GM15510 (cell line): ENCODE data around the gene PARPBP.

Experiments
- POLR2A ChIP-seq: IDR thresholded peaks from 3 replicates; pipeline ENCODE4 v1.6.1; 2011; ENCODE audit warnings: borderline replicate concordance; ENCODE audit not compliant: insufficient read length; ENCODE audit errors: extremely low read depth

Gene PARPBP, protein sequence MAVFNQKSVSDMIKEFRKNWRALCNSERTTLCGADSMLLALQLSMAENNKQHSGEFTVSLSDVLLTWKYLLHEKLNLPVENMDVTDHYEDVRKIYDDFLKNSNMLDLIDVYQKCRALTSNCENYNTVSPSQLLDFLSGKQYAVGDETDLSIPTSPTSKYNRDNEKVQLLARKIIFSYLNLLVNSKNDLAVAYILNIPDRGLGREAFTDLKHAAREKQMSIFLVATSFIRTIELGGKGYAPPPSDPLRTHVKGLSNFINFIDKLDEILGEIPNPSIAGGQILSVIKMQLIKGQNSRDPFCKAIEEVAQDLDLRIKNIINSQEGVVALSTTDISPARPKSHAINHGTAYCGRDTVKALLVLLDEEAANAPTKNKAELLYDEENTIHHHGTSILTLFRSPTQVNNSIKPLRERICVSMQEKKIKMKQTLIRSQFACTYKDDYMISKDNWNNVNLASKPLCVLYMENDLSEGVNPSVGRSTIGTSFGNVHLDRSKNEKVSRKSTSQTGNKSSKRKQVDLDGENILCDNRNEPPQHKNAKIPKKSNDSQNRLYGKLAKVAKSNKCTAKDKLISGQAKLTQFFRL

DNA sequence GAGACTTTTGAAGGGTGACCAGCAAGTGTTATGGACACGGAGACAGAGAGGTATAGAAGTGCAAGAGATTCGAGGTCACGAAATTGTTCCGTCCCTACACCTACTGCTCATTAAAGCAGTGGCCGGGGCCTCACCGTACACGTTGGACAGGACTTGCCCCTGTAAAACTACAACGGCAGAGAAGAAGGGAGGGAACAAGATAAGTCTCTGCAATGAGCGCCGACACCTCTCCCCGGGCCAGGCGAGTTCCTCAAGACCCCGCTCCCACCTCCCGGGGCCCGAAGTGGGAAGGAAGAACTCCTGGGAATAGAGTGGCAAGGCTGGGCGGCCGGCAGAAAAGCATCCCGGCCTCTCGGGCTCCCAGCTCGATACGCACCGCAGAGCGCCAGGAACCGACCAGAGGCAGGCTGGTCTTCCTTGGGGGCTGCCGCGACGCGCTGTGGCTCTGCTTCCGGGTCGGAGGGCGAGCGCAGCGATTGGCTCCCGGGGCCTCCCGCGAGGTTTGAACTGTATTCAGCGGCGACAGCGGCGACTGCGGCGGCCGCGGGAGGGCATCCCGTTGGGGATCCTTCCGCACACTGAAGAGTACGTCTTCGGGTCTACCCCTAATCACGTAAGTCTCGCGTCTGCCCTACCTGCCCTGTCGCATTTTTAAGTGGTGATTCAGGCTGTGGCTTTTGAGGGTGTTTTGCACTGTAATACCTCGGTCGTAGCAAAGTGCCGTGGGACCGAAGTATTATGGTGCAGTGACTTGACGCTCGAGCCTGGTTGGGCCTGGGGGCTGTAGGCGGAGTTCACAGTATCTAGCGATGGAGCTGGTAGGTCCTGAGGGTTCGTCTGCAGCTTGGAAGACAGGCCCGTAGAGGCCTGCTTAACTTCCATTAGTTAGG is at the start of gene PARPBP, which contains the start of gene NUP37:
TSS of gene PARPBP (plus strand) at position 510 of the 890 bp plus-strand sequence. CDS start 3,706 bp downstream, outside the sequence.
TSS of gene NUP37 (minus strand) at position 441 of the 890 bp plus-strand sequence. CDS start 1,596 bp downstream, outside the sequence.
- TF ChIP-seq POLR2A = peak; percentile 95

DNA sequence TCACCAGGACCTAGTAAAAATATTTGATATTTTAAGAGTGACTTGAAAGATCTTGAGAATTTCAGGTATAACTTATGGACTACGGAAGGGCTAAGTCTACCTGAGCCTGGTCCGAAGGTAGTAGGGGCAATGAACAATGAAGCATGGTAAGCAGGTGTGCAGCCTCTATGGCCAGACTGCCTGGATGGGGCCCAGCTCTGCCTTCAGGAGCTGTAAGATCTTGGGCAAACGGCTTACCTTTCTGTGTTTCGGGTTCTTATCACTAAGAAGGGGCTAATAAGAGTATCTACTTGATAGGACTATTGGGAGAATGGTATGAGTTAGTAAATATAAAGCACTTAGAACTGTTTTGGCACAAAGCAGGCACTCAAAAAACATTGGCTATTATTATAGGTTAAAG is 39.1 kb upstream of the PARPBP start:
- TF ChIP-seq POLR2A = no peak

DNA sequence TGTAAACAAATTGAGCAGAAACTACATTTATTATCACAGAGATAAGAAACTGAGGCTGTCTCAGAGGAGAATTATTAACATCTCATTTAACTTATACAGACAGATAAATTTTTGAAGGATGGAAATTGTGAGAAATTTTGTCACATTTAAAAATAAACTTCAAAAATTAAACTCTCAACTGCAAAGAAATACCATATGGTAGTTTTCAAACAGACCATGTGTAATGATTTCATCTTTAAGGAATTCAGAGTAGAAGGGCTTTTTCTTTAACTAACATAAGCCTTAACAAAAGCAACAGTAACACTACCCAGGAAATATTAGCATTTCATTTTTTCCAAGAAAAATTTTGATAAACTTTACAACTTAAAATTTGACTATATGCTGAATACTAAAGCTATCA is 26.7 kb upstream of the PARPBP start:
- no peak for TF ChIP-seq POLR2A

DNA sequence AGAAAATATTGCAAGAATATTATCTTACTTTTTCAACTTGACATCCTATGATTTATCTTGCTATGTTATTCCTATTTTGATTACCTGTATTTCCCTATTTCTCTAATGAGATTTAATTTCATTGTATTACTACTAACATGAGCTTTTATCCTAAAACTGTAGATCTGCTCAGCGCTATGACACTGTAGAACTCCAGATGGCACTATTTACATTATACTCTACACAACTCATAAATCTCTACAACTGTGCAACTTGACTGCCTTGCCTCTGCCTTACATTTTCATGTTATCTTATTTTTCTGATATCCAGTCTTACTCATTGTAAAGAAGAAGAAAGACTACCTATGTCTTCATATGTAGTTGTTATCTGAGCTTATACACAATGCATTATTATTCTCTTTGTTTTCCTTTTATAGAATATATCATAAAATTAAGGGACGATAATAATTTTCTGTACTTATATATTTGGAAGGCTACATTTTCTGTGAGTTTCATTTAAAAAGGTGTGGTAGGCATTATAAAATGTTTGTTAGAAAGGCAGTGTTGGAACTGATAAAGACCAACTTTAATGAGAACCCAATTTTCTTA is 24.2 kb upstream of the PARPBP start:
- no peak for TF ChIP-seq POLR2A

DNA sequence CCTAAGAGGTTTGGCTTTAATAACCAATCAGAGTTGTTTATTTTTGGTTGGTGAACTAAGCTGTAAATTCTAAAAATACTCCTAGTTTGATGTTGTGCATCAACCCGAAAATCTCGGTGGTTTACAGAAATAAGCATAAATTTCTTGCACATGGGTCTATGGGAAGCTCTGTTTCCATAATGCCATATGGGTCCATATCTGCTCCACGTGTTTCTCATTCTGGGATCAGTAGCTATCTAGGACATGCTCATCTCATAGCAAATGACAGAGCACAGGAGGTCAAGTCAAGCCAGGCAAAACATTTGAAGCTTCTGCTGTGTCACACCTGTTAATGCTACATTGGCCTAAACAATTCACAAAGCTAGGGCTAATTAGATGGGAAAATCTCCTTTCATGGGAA is 23.1 kb upstream of the PARPBP start:
- no peak for TF ChIP-seq POLR2A

DNA sequence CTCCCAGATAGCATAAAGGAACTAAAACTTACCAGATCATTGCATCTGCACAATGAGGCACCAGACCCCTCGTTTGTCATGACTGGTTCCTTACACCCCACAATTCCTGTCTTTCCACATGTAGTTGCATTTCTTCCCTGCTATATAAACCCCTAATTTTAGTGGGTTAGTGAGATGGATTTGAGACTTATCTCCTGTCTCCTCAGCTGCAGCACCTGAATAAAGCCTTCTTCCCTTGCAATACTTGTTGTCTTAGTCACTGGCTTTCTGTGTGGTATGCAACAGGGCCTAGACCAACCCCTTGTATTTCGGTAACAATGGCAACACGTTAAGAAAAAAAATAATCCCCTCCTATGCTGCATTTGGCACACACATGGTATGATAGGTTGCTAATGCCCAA is 13.1 kb upstream of the PARPBP start:
- TF ChIP-seq POLR2A = no peak

DNA sequence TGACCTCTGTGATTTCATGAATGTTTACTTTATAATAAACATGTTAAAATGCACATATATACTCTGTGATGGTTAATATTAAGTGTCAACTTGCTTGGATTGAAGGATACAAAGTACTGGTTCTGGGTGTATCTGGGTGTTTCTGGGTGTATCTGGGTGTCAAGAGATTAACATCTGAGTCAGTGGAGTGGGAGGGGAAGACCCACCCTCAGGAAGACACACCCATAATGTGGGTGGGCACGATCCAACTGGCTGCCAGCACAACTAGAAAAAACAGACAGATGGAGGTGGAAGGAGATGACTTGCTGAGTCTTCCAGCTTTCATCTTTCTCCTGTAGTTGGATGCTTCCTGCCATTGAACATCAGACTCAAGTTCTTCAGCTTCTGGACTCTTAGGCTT is 12.0 kb upstream of the PARPBP start:
- TF ChIP-seq POLR2A = no peak

DNA sequence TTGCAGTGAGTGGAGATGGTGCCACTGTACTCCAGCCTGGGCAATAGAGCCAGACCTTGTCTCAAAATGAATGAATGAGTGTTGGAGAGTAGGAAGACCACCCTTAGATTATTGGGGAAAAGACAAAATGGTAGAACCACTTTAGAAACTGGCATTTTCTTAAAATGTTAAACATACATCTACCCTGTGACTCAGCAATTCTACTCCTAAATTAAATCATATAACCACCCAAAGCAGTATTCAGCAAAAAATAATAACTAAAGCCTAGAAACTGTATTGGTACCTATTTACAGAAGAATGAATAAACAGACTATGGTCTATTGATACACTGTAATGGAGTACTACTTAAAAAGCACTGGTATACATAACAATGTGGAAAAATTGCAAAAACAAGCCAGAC is 9.2 kb upstream of the PARPBP start:
- TF ChIP-seq POLR2A = no peak

DNA sequence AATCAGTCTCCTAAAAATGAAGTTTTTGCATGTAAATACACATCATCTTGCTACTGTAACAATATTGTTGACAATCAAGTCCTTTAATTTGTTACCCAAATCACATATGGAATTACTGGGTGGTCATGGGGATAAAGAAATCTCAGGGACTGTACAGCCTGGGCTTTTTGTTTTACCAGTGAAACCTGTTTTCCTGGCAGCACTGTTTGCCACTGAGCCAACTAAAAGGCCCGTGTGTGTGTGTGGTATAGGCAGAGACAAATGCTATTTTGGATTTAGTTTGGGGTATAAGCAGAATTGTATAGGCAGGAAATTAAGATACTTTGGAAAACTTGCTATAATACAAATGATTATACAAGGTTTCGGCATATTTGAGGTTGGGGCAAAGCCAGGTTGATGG is 5.8 kb upstream of the PARPBP start:
- no peak for TF ChIP-seq POLR2A

DNA sequence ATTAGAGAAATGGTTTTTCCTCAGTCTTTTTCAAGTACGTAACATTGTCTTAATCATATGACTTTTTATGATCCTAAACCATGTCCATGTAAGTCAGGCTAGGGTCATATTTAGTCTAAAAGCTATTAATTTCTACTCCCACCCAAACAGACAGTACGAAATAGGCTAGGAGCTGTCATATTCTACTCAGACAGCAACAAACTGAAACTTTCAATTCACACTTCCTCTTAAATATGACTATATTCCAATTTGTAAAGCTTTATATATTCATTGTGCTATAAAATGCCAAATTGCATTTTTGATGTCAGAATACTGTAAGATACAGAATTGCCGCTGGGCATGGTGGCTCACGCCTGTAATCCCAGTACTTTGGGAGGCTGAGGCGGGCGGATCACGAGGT is 3.6 kb upstream of the PARPBP start:
- TF ChIP-seq POLR2A = no peak

DNA sequence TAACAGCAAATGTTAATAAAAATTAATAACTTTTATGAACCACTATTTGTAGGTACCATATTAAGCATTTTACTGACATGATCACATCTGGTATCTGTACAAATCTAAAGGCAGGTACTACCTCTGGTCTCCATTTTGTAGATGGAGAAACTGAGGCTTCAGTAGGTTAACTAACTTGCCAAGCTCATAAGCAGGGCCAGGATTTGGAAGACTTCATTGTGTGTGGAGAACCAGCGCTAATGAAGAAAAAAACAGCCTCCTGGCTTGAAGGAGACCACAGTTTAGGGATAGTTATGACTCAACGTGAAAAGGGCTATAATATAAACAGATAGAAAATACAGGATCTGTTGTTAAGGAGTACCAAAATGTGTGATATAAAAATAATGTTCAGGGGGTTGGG is 1.1 kb upstream of the PARPBP start:
- TF ChIP-seq POLR2A = no peak

DNA sequence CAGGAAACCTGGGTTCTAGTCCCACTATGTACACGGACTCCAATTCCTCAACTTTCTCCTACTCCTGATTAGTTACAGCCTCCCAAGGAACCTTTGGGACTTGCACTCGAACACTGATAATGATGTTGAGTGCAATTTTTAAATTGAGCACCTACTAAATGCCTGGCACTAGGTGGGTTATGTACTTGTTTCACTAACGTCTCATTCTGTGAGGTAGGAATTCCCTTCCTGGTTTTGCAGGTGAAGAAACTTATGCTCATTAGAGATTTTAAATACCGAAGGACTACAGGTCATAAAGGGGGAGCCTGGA is 536 bp downstream of the PARPBP start:
- no peak for TF ChIP-seq POLR2A

DNA sequence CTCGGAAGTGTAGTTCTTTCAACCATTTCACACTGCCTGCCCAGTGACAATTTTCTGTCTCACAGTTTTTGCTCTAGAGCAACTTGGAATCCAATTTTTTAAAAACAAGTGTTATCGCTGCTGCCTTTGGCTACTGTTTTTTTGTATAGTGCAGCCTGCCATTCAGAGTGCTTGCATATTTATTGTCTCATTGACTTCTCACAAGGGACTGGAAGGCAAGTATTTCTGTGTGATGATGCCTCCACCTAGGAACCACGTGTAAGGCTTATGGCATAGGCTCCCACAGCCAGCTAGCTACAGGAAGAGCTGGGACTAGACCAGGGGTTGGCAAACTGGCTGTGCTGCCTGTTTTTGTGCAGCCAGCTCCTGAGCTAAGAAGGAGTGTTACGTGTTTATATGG is 903 bp downstream of the PARPBP start:
- TF ChIP-seq POLR2A = no peak

DNA sequence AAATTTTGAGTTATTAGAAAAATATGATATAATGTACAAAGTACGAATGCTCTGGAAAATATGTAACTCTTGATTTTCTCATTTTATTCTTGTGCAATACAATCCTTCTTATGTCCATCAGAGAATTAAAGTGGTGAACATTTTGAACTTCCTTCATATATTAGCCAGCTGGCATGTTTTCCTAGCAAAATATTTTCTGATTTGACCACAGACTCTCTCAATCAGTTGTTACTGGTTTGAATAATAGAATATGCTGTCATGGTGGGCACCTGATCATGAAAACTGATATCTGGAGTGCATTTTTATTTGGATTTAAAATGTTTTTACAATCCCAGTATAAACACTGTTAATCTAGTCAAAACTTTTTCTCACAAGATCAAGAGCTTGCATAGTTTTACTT is 24.2 kb downstream of the PARPBP start:
- TF ChIP-seq POLR2A = no peak

DNA sequence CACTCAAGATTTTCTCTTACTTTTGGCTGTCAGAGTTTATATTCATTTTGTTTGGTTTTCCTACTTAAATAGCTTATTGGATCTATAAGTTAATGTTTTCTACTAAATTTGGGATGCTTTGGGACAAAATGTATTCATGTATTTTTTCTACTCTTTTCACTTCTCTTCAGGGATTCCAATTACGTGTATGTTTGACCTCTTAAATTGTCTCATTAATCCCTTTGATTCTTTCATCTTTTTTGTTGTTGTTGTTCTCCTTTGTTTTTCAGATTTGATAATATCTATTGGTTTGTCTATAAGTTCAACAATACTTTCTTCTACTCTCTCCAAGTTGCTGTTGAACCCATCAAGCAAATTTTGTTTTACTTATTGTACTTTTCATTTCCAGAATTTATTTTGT is 43.4 kb downstream of the PARPBP start:
- TF ChIP-seq POLR2A = no peak
